H9 (cell line): ENCODE measurements around the gene PROSER1. TPM values are rescaled to one million over a fixed set of nuclear protein-coding genes. Genes with fewer than 3 reads are reported as not detected.

Experiments used
- DNase-seq: peaks from one replicate; pipeline ENCODE4 v3.0.0-alpha.2; 2017
- H2AFZ ChIP-seq: one replicate; pipeline ENCODE4 v1.6.1; 2013; ENCODE audit warnings: mild to moderate bottlenecking, low read length, control low read depth, moderate library complexity
- H2AK5ac ChIP-seq: 2 replicates; pipeline ENCODE4 v1.6.1; 2013; ENCODE audit warnings: low read length, control low read depth, mixed read lengths; ENCODE audit not compliant: insufficient read length
- H2BK120ac ChIP-seq: one replicate; pipeline ENCODE4 v1.6.1; 2013; ENCODE audit warnings: low read depth, mild to moderate bottlenecking, low read length, control low read depth, inconsistent platforms; ENCODE audit not compliant: poor library complexity, severe bottlenecking
- H2BK12ac ChIP-seq: 2 replicates; pipeline ENCODE4 v1.6.1; 2013; ENCODE audit warnings: low read length, control low read depth, mixed read lengths, low read depth; ENCODE audit not compliant: insufficient read length
- H2BK15ac ChIP-seq: 2 replicates; pipeline ENCODE4 v1.6.1; 2013; ENCODE audit warnings: low read depth, low read length, control low read depth
- H2BK20ac ChIP-seq: one replicate; pipeline ENCODE4 v1.6.1; 2013; ENCODE audit warnings: low read depth, mild to moderate bottlenecking, low read length, control low read depth, inconsistent platforms; ENCODE audit not compliant: poor library complexity, severe bottlenecking
- H2BK5ac ChIP-seq: 2 replicates; pipeline ENCODE4 v1.6.1; 2013; ENCODE audit warnings: low read length, control low read depth, mixed read lengths; ENCODE audit not compliant: insufficient read length
- H3K14ac ChIP-seq: 2 replicates; pipeline ENCODE4 v1.6.1; 2013; ENCODE audit warnings: low read length, control low read depth; ENCODE audit not compliant: insufficient read depth
- H3K18ac ChIP-seq: 2 replicates; pipeline ENCODE4 v1.6.1; 2013; ENCODE audit warnings: low read depth, mild to moderate bottlenecking, mixed read lengths, low read length, control low read depth; ENCODE audit not compliant: insufficient read length
- H3K23ac ChIP-seq: 2 replicates; pipeline ENCODE4 v1.6.1; 2013; ENCODE audit warnings: low read length, control low read depth, mixed read lengths, low read depth; ENCODE audit not compliant: insufficient read length
- H3K23me2 ChIP-seq: 2 replicates; pipeline ENCODE4 v1.6.1; 2013; ENCODE audit warnings: low read depth, mild to moderate bottlenecking, mixed read lengths, low read length, control low read depth; ENCODE audit not compliant: insufficient read length, poor library complexity, severe bottlenecking
- H3K27ac ChIP-seq: 2 replicates; pipeline ENCODE4 v1.5.1; 2013; ENCODE audit warnings: low read length, control low read depth, mixed read lengths, low read depth; ENCODE audit not compliant: insufficient read length
- H3K27me3 ChIP-seq: 2 replicates; pipeline ENCODE4 v1.6.1; 2013; ENCODE audit warnings: low read length, control low read depth, inconsistent platforms; ENCODE audit not compliant: insufficient read depth
- H3K4ac ChIP-seq: 2 replicates; pipeline ENCODE4 v1.6.1; 2013; ENCODE audit warnings: low read depth, mild to moderate bottlenecking, control low read depth, inconsistent platforms, low read length, moderate library complexity
- H3K4me1 ChIP-seq: 2 replicates; pipeline ENCODE4 v1.6.1; 2013; ENCODE audit warnings: low read length, control low read depth, inconsistent platforms; ENCODE audit not compliant: insufficient read depth
- H3K4me2 ChIP-seq: 2 replicates; pipeline ENCODE4 v1.6.1; 2013; ENCODE audit warnings: low read length, control low read depth, mixed read lengths; ENCODE audit not compliant: insufficient read length, insufficient read depth
- H3K56ac ChIP-seq: 2 replicates; pipeline ENCODE4 v1.6.1; 2013; ENCODE audit warnings: low read depth, mild to moderate bottlenecking, mixed read lengths, low read length, control low read depth; ENCODE audit not compliant: insufficient read length
- H3K79me1 ChIP-seq: 2 replicates; pipeline ENCODE4 v1.6.1; 2013; ENCODE audit warnings: low read depth, mild to moderate bottlenecking, moderate library complexity, low read length, control low read depth, inconsistent platforms; ENCODE audit not compliant: insufficient read depth, poor library complexity, severe bottlenecking
- H3K79me2 ChIP-seq: 2 replicates; pipeline ENCODE4 v1.6.1; 2013; ENCODE audit warnings: low read length, control low read depth, inconsistent platforms; ENCODE audit not compliant: insufficient read depth
- H3K9ac ChIP-seq: 2 replicates; pipeline ENCODE4 v1.6.1; 2013; ENCODE audit warnings: low read length, control low read depth, mixed read lengths; ENCODE audit not compliant: insufficient read length; ENCODE audit errors: extremely low read depth
- H3K9me3 ChIP-seq: one replicate; pipeline ENCODE4 v1.6.1; 2013; ENCODE audit warnings: low read depth, low read length, inconsistent platforms; ENCODE audit not compliant: control insufficient read depth
- H3T11ph ChIP-seq: one replicate; pipeline ENCODE4 v1.6.1; 2013; ENCODE audit warnings: mild to moderate bottlenecking, low read length, control low read depth, inconsistent platforms
- H4K20me1 ChIP-seq: one replicate; pipeline ENCODE4 v1.6.1; 2013; ENCODE audit not compliant: control insufficient read depth, insufficient read length, insufficient read depth
- H4K5ac ChIP-seq: 2 replicates; pipeline ENCODE4 v1.6.1; 2013; ENCODE audit warnings: low read depth, mild to moderate bottlenecking, mixed read lengths, low read length, control low read depth; ENCODE audit not compliant: insufficient read length
- H4K8ac ChIP-seq: replicated peaks from 2 replicates; pipeline ENCODE4 v1.6.1; 2013; ENCODE audit warnings: low read length, control low read depth, mixed read lengths, low read depth; ENCODE audit not compliant: insufficient read length
- H4K91ac ChIP-seq: 2 replicates; pipeline ENCODE4 v1.6.1; 2013; ENCODE audit warnings: low read depth, mild to moderate bottlenecking, moderate library complexity, mixed read lengths, low read length, control low read depth; ENCODE audit not compliant: insufficient read length
- H3K27ac Mint-ChIP-seq, 3 experiments: 2 replicates in 2 of 3; 3 replicates in 1 of 3; pipeline ENCODE4 v1.8.0; 2020 to 2021; ENCODE audit warnings: mixed read lengths in 3 of 3, mild to moderate bottlenecking in 1 of 3, moderate library complexity in 1 of 3
- H3K27me3 Mint-ChIP-seq: 2 replicates; pipeline ENCODE4 v1.8.0; 2021; ENCODE audit warnings: low read depth, mild to moderate bottlenecking, moderate library complexity, mixed read lengths
- H3K36me3 Mint-ChIP-seq, 3 experiments: 2 replicates in 2 of 3; 3 replicates in 1 of 3; pipeline ENCODE4 v1.8.0; 2020 to 2021; ENCODE audit warnings: low read depth in 3 of 3, mixed read lengths in 3 of 3; ENCODE audit not compliant: insufficient read depth in 1 of 3
- H3K4me1 Mint-ChIP-seq, 2 experiments: 2 replicates each; pipeline ENCODE4 v1.8.0; 2020; ENCODE audit warnings: mixed read lengths in 2 of 2
- H3K4me3 Mint-ChIP-seq, 2 experiments: 2 replicates in 1 of 2; 3 replicates in 1 of 2; pipeline ENCODE4 v1.8.0; 2020 to 2021; ENCODE audit warnings: mild to moderate bottlenecking in 2 of 2, mixed read lengths in 2 of 2, moderate library complexity in 1 of 2
- H3K9me3 Mint-ChIP-seq, 2 experiments: 2 replicates in 1 of 2; 3 replicates in 1 of 2; pipeline ENCODE4 v1.8.0; 2020; ENCODE audit warnings: mild to moderate bottlenecking in 2 of 2, mixed read lengths in 2 of 2, moderate library complexity in 1 of 2
- WGBS: extraction: QIAGEN DNeasy Blood & Tissue Kit; methylation state at CpG from one replicate; pipeline ENCODE4 v1.1.7; 2013; ENCODE audit warnings: missing lambda C conversion rate, low lambda C conversion rate, mixed read lengths; ENCODE audit not compliant: insufficient read length; ENCODE audit errors: extremely low coverage; 5-methylcytosine and 5-hydroxymethylcytosine counted together
- total RNA-seq: library from RNA; stranded (reverse); gene quantifications from 2 replicates; pipeline ENCODE4 v1.2.1, GENCODE V29; 2021
- TF ChIP-seq, protein P1 (sequence below): fragments of 200-600 bp; sonication (generic); conservative IDR thresholded peaks from 3 replicates; pipeline ENCODE4 v1.8.0; 2021; ENCODE audit warnings: antibody characterized with exemption, mild to moderate bottlenecking

Gene PROSER1
- total RNA-seq, 1 experiment from 2014 or later = 84.6 TPM

- Histone ChIP-seq H3K23me2 (no peaks in the 10 kb centered on the region), H2AFZ (no peak overlapping the region), H4K8ac (no peak overlapping the region), H4K20me1 (no peaks in the 10 kb centered on the region), H3K4ac (no peak overlapping the region), H3K4me2 (no peak overlapping the region), H3K4me1 (peaks cover 2% of the 10 kb centered on the region; the same call in 1 of the 2 replicates), H2BK12ac (no peak overlapping the region), H3K27me3 (no peaks in the 10 kb centered on the region; the same call in 1 of the 2 replicates), H4K91ac (no peak overlapping the region), H3T11ph (no peak overlapping the region), H3K27ac (no peak overlapping the region), H3K18ac (no peak overlapping the region), H2BK120ac (no peak overlapping the region), H3K9ac (no peak overlapping the region), H2BK5ac (no peak overlapping the region), H2AK5ac (no peak overlapping the region), H3K79me1 (no peaks in the 10 kb centered on the region), H3K14ac (no peak overlapping the region), H3K23ac (no peak overlapping the region), H3K56ac (no peak overlapping the region), H3K79me2 (no peaks in the 10 kb centered on the region), H3K9me3 (no peaks in the 10 kb centered on the region), H4K5ac (no peak overlapping the region), H2BK15ac (no peak overlapping the region), H2BK20ac (no peak overlapping the region)
- Mint-ChIP-seq H3K27ac (no peak overlapping the region), H3K4me1 (peaks cover 20 to 25% of the 10 kb centered on the region in 2 experiments), H3K36me3 (peaks cover 0 to 18% (median 0%) of the 10 kb centered on the region in 3 experiments; a peak in 3 of 7 replicates), H3K27me3 (no peaks in the 10 kb centered on the region), H3K4me3 (no peak overlapping the region), H3K9me3 (no peaks in the 10 kb centered on the region)
- no peak for DNase-seq
- TF ChIP-seq, protein P1, sequence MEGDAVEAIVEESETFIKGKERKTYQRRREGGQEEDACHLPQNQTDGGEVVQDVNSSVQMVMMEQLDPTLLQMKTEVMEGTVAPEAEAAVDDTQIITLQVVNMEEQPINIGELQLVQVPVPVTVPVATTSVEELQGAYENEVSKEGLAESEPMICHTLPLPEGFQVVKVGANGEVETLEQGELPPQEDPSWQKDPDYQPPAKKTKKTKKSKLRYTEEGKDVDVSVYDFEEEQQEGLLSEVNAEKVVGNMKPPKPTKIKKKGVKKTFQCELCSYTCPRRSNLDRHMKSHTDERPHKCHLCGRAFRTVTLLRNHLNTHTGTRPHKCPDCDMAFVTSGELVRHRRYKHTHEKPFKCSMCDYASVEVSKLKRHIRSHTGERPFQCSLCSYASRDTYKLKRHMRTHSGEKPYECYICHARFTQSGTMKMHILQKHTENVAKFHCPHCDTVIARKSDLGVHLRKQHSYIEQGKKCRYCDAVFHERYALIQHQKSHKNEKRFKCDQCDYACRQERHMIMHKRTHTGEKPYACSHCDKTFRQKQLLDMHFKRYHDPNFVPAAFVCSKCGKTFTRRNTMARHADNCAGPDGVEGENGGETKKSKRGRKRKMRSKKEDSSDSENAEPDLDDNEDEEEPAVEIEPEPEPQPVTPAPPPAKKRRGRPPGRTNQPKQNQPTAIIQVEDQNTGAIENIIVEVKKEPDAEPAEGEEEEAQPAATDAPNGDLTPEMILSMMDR = no peak
- whole genome bisulfite sequencing = 100% methylated on average over 2 of the region's 3 CpGs
Observed at GRCh38 chr13:39044536-39044935, 6.6 kb upstream of the PROSER1 start.
